Testis (tissue), 3 donors: Measurements from ENCODE around the gene PARD6A. TPM values are rescaled to one million over a fixed set of nuclear protein-coding genes. Genes with fewer than 3 reads are reported as not detected.

Source experiments
- DNase-seq: peaks from one replicate; pipeline ENCODE4 v3.0.0-alpha.2; 2019
- H3K27ac ChIP-seq, 2 donors: fragments of 200-600 bp; sonication (generic); one replicate each; pipeline ENCODE4 v1.5.1; 2019
- H3K27me3 ChIP-seq: fragments of 200-600 bp; sonication (generic); one replicate; pipeline ENCODE4 v1.5.1; 2019
- H3K36me3 ChIP-seq: fragments of 200-600 bp; sonication (generic); one replicate; pipeline ENCODE4 v1.5.1; 2017; ENCODE audit warnings: low read depth; ENCODE audit errors: missing control alignments
- H3K4me1 ChIP-seq: fragments of 200-600 bp; sonication (generic); one replicate; pipeline ENCODE4 v1.5.1; 2019
- H3K4me3 ChIP-seq, 2 donors: fragments of 200-600 bp; sonication (generic); one replicate each; pipeline ENCODE4 v1.5.1; 2017 to 2019
- H3K9me3 ChIP-seq: fragments of 200-600 bp; sonication (generic); one replicate; pipeline ENCODE4 v1.5.1; 2017
- POLR2A ChIP-seq: fragments of 450-650 bp; IDR thresholded peaks from one replicate; pipeline ENCODE4 v1.6.1; 2017; ENCODE audit warnings: antibody characterized with exemption, mild to moderate bottlenecking, moderate library complexity
- WGBS, 2 donors: methylation state at CpG; one replicate each; pipeline ENCODE4 v1.1.5; 2018; 5-methylcytosine and 5-hydroxymethylcytosine counted together
- intact Hi-C: fragments of 100-400 bp; cut with DNase I; formaldehyde crosslinking; loops from one replicate; pipeline ENCODE4 v1.15.1; 2023; ENCODE audit warnings: low total_unique reads
- polyA plus RNA-seq: library from polyadenylated mRNA; stranded (reverse); fragments of 350-450 nt; fragmentation: Illumina TruSeq; extraction: RNeasy Lipid Tissue Mini Kit (QIAGEN cat#74804); gene quantifications from one replicate; pipeline ENCODE4 v1.2.3, GENCODE V29; 2014; ENCODE audit warnings: low read depth, low replicate concordance; ENCODE audit not compliant: insufficient read depth
- total RNA-seq, 2 donors: library from RNA; depleted of rRNA; stranded (reverse); fragments of >200 nt; gene quantifications; one replicate each; pipeline ENCODE4 v1.2.3, GENCODE V29; 2016
- TF ChIP-seq, protein P1 (sequence below), 3 experiments: fragments of 450-650 bp in 2 of 3; fragments of 200-600 bp in 1 of 3; sonication (generic) in 1 of 3; IDR thresholded peaks; one replicate each; pipeline ENCODE4 v1.5.1; 2016 to 2019; ENCODE audit warnings: antibody characterized with exemption in 3 of 3, mild to moderate bottlenecking in 2 of 3, moderate library complexity in 1 of 3

PARD6A gene
- total and polyA plus RNA-seq, 3 donors from 2014 or later, result 30.0 to 80.1 (median 35.4) TPM

- no peak overlapping the region for H3K27ac ChIP-seq
Observed at GRCh38 chr16:67697422-67698185, 36.8 kb downstream of the PARD6A start.

GRCh38 chr16:67699265-67699664, 38.5 kb downstream of the PARD6A start:
- DNase-seq, result no peak
- Histone ChIP-seq H3K4me1 (no peaks in the 10 kb centered on the region), H3K9me3 (no peaks in the 10 kb centered on the region), H3K27me3 (no peaks in the 10 kb centered on the region), H3K36me3 (no peaks in the 10 kb centered on the region), H3K4me3 (no peak overlapping the region), H3K27ac (no peak overlapping the region)
- intact Hi-C loops, result no loop called here
- WGBS, 2 donors, result 99 to 100% methylated on average over 7 of the region's 7 CpGs
- TF ChIP-seq, protein P1, sequence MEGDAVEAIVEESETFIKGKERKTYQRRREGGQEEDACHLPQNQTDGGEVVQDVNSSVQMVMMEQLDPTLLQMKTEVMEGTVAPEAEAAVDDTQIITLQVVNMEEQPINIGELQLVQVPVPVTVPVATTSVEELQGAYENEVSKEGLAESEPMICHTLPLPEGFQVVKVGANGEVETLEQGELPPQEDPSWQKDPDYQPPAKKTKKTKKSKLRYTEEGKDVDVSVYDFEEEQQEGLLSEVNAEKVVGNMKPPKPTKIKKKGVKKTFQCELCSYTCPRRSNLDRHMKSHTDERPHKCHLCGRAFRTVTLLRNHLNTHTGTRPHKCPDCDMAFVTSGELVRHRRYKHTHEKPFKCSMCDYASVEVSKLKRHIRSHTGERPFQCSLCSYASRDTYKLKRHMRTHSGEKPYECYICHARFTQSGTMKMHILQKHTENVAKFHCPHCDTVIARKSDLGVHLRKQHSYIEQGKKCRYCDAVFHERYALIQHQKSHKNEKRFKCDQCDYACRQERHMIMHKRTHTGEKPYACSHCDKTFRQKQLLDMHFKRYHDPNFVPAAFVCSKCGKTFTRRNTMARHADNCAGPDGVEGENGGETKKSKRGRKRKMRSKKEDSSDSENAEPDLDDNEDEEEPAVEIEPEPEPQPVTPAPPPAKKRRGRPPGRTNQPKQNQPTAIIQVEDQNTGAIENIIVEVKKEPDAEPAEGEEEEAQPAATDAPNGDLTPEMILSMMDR (IDR thresholded peaks at IDR 0.05), result no peak
- TF ChIP-seq POLR2A, result no peak

More at GRCh38 chr16:67697422-67698185, 36.8 kb downstream of the PARD6A start:
- H3K4me3 ChIP-seq, result no peak overlapping the region
- no peak for TF ChIP-seq POLR2A
- TF ChIP-seq, protein P1 (IDR thresholded peaks at IDR 0.05), result no peak
- H3K36me3 ChIP-seq, result no peaks in the 10 kb centered on the region
- no peaks in the 10 kb centered on the region for H3K27me3 ChIP-seq
- H3K9me3 ChIP-seq, result no peaks in the 10 kb centered on the region
- no peaks in the 10 kb centered on the region for H3K4me1 ChIP-seq
- intact Hi-C loops, result no loop called here
- 65 to 86% methylated on average over 4 of the region's 4 CpGs for WGBS, 2 donors
- no peak for DNase-seq

GRCh38 chr16:67701420-67701819, 40.7 kb downstream of the PARD6A start:
- Histone ChIP-seq H3K27ac (no peak overlapping the region), H3K4me1 (no peaks in the 10 kb centered on the region), H3K36me3 (no peaks in the 10 kb centered on the region), H3K27me3 (no peaks in the 10 kb centered on the region), H3K4me3 (no peak overlapping the region), H3K9me3 (no peaks in the 10 kb centered on the region)
- DNase-seq, result no peak
- intact Hi-C loops, result no loop called here
- TF ChIP-seq POLR2A, result no peak
- TF ChIP-seq, protein P1 (IDR thresholded peaks at IDR 0.05), result no peak
- 96 to 100% methylated on average over 1 of the region's 1 CpG for WGBS, 2 donors

DNA sequence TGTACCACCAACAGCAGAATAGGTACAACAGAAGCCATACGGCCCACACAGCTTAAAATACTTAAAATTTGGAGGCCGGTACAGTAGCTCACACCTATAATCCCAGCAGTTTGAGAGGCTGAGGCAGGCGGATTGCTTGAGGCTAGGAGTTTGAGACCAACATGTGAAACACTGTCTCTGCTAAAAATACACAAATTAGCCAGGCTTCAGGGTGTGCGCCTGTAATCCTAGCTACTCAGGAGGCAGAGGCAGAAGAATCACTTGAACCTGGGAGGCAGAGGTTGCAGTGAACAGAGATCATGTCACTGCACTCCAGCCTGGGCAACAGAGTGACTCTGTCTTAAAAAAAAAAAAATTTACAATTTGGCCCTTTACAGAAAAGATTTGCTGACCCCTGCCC, 41.4 kb downstream of the PARD6A start:
- Histone ChIP-seq H3K27ac (no peak overlapping the region), H3K36me3 (no peaks in the 10 kb centered on the region), H3K27me3 (no peaks in the 10 kb centered on the region), H3K4me3 (no peak overlapping the region), H3K9me3 (no peaks in the 10 kb centered on the region), H3K4me1 (no peaks in the 10 kb centered on the region)
- 94 to 95% methylated on average over 4 of the region's 4 CpGs for WGBS, 2 donors
- TF ChIP-seq, protein P1 (IDR thresholded peaks at IDR 0.05), result no peak
- no peak for TF ChIP-seq POLR2A
- intact Hi-C loops, result no loop called here
- no peak for DNase-seq

DNA sequence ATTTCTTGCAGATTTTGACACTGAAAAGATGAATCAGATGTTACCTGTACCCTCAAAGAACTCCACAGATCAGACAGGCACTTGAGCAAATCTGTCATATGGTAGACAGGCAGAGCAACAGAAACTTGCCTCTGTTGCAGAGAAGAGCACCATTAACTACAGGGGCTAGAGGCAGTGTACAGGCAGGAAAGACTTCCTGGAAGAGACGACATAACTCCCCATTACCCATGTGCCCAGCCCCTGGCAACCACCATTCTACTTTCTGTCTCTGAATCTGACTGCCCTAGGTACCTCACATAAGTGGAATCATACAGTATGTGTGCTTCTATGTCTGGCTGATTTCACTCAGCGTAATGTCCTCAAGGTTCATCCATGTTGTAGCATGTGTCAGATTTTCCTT, 42.9 kb downstream of the PARD6A start:
- intact Hi-C loops, result no loop called here
- no peaks in the 10 kb centered on the region for H3K9me3 ChIP-seq
- H3K36me3 ChIP-seq, result no peaks in the 10 kb centered on the region
- no peak overlapping the region for H3K27ac ChIP-seq
- no peak for DNase-seq
- H3K4me1 ChIP-seq, result no peaks in the 10 kb centered on the region
- H3K27me3 ChIP-seq, result no peaks in the 10 kb centered on the region
- TF ChIP-seq, protein P1 (IDR thresholded peaks at IDR 0.05), result no peak
- TF ChIP-seq POLR2A, result no peak
- no peak overlapping the region for H3K4me3 ChIP-seq
- 82 to 89% methylated on average over 2 of the region's 2 CpGs for WGBS, 2 donors
